GM12892 (cell line): ENCODE results near the gene MRFAP1L1.

Source experiments
- DNase-seq: peaks from one replicate; pipeline ENCODE4 v3.0.0; 2011; ENCODE audit not compliant: insufficient read length
- FAIRE-seq: peaks from 2 replicates; lab custom pipeline; 2011; peaks lifted over from hg19 to GRCh38; lab: Jason Lieb, UNC
- POLR2A ChIP-seq: IDR thresholded peaks from 2 replicates; pipeline ENCODE4 v1.6.1; 2011; ENCODE audit warnings: low read depth, low read length, control low read depth
- POLR2AphosphoS5 ChIP-seq: IDR thresholded peaks from 2 replicates; pipeline ENCODE4 v1.6.1; 2011; ENCODE audit warnings: low read depth, low read length, control low read depth
- TAF1 ChIP-seq: IDR thresholded peaks from 2 replicates; pipeline ENCODE4 v1.6.1; 2011; ENCODE audit warnings: low read depth, mild to moderate bottlenecking, control low read depth, low read length, borderline replicate concordance

Gene MRFAP1L1

GRCh38 chr4:6749340-6750171 lies 39.9 kb upstream of the MRFAP1L1 start:
- FAIRE-seq = no peak
- DNase-seq = no peak
- TF ChIP-seq TAF1 (no peak), POLR2A (no peak), POLR2AphosphoS5 (no peak)

- DNase-seq (no peak), FAIRE-seq (no peak)
- no peak for TF ChIP-seq POLR2AphosphoS5
- TF ChIP-seq TAF1 = no peak
- no peak for TF ChIP-seq POLR2A
Measured at GRCh38 chr4:6748286-6748685, 38.6 kb upstream of the MRFAP1L1 start.

- DNase-seq (no peak), FAIRE-seq (no peak)
- TF ChIP-seq POLR2A (no peak), TAF1 (no peak), POLR2AphosphoS5 (no peak)
Measured at GRCh38 chr4:6747294-6748051, 37.8 kb upstream of the MRFAP1L1 start.

GRCh38 chr4:6746721-6747293 lies 37.1 kb upstream of the MRFAP1L1 start:
- DNase-seq (no peak), FAIRE-seq (no peak)

GRCh38 chr4:6742989-6743388 lies 33.3 kb upstream of the MRFAP1L1 start:
- TF ChIP-seq TAF1 (no peak), POLR2AphosphoS5 (no peak), POLR2A (no peak)
- FAIRE-seq (no peak), DNase-seq (no peak)

More at GRCh38 chr4:6746721-6747293, 37.1 kb upstream of the MRFAP1L1 start:
- TF ChIP-seq TAF1 = no peak
- no peak for TF ChIP-seq POLR2AphosphoS5
- TF ChIP-seq POLR2A = no peak

GRCh38 chr4:6742507-6742906 lies 32.8 kb upstream of the MRFAP1L1 start:
- DNase-seq (no peak), FAIRE-seq (no peak)
- no peak for TF ChIP-seq POLR2AphosphoS5
- TF ChIP-seq TAF1 = no peak
- TF ChIP-seq POLR2A = no peak

- DNase-seq = no peak
- no peak for TF ChIP-seq POLR2A
- TF ChIP-seq POLR2AphosphoS5 = no peak
- TF ChIP-seq TAF1 = no peak
- no peak for FAIRE-seq
Measured at GRCh38 chr4:6740347-6740746, 30.7 kb upstream of the MRFAP1L1 start.

GRCh38 chr4:6739920-6740319 lies 30.3 kb upstream of the MRFAP1L1 start:
- FAIRE-seq (no peak), DNase-seq (no peak)
- no peak for TF ChIP-seq POLR2AphosphoS5
- TF ChIP-seq POLR2A = no peak
- no peak for TF ChIP-seq TAF1

- DNase-seq = no peak
- no peak for FAIRE-seq
- TF ChIP-seq POLR2AphosphoS5 (no peak), POLR2A (no peak), TAF1 (no peak)
Measured at GRCh38 chr4:6734165-6734786, 24.6 kb upstream of the MRFAP1L1 start.

- TF ChIP-seq TAF1 = no peak
- no peak for FAIRE-seq
- DNase-seq = no peak
Measured at GRCh38 chr4:6733358-6734164, 23.9 kb upstream of the MRFAP1L1 start.
